Amniotic stem cell (primary cell): ENCODE data around the gene HS3ST3B1.

Experiments
- DNase-seq: peaks from one replicate; lab custom pipeline; 2025; lab: John Stamatoyannopoulos, UW

HS3ST3B1 gene

DNA sequence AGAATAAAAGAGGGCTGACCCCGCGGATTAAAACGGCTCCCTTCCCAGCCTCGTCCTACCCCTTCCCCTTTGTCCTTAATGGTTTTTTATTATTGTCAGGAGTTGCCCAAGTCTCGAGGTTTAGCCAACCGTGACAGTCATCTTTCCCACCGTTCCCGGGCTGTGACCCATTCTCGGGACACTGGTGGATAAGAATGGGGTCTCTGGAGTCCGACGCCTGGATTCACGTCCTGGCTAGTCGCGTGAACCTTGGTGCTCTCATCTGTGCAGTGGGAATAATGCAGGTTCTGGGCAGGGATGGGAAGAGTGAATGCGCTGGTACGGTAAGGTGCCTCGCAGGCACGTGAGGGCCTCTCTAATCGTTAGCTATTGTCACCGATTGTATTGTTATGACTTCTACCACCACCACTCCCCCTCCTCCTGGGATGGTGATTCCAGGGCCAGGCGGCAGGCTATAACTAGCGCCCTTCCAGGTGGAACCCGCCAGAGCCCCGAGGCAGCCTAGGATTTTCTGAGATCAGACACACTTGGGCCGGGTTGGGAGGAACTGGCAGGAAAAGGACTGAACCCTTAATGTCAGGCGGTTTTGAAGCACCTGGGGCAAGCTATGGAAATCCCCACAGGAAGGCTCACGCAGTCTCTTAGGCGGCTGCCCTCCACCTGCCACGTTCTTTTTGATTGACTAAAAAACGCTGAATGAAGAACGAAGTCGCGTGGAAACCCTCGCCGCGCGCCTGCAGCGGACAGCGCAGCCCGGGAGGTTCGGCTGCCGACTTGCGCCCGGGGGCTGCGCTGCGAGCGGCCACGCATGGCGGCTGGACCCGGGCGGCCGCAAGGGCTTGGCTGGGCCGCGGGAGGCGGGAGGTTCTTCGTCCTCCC, 2.7 kb downstream of the HS3ST3B1 start:
- no peak for DNase-seq

DNA sequence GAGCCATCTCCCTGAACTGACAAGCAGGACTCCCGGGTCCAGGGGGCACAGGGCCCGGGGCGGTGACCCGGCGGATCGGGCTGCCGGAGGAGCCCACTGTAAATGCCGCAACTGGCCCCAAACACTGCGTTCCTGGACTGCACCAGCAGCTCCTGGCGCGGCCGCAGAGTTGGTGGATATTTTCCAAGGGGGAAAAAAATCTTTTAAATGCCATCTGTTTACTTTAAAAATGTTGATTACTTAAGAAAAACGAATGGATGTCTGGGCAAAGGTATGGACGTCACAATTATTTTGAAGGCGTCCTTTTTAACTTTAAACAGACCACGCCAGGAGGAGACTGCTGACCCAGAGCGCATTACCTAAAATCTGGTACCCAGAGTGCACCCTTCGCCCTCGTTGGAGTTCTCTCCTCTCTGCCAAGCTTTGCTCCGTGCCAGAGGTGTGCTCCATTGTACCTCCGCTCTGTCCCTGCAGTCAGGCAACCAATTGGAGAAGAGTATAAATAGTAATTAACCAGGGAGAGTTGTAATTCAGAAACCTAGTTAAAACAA, 3.4 kb downstream of the HS3ST3B1 start:
- DNase-seq: no peak

DNA sequence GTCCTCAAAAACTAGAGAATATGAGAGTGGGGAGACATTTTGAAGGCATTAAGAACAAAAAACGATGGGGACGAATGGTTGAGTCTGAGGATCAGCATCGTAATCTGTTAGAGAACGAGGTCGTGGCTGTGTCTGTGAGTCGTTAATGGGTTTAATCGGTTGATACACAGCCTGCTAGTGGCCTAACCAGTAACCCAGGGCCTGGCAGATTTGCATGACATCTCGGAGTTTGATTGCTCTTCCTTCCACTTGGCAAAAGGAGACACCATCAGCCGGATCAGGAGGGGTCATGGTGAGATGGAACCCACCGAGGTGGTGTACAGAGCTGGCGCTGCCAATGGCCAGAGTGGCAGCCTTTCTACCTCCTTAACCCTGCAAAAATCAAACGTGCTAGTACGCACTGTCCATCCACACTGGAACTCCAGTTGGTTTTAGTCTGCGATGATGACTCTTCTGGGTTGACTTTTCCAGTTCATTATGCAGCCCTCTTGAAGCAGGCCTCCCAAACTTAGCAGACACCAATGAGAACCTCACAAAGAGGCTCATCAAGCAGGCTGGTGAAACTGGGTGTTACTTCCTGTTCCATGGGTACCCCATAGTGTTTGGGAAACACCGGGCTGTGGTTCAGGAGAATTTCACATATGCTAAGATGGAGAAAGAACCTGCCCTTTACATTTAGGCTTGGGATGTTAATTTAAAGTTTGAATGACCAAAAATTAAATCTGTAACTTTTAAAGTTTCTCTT, 4.1 kb downstream of the HS3ST3B1 start:
- DNase-seq: no peak

DNA sequence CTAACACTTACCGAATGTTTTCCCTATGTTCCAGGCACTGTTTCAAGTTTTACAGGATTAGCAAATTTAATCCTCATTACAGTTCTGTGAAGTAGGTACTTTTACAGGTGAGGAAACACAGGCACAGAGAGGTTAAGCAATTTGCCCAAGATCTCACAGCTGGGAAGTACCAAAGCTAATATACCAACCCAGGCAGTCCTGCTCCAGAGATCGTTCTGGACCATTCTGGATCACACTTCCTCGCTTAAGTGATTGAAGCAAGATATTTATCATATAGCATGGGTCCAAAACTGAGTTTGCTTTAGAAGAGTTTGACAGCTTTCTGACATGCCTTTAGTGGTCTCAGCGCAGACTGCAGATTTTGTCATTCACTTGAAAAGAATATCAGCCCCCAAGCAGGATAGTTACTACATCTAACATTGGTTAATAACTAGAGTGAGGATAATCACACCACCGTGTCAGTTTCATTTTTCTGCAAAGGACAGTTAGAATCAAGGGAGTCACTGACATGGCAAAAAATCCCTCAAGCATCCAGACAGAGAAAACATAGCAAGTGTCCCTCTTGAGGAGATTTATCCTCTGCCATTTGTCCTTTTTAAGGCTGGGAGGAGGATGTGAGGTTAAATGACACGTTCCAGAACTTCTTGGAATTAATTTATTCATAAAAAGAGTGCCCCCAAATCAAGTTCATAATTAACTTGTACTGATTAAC, 5.1 kb downstream of the HS3ST3B1 start:
- DNase-seq: no peak

DNA sequence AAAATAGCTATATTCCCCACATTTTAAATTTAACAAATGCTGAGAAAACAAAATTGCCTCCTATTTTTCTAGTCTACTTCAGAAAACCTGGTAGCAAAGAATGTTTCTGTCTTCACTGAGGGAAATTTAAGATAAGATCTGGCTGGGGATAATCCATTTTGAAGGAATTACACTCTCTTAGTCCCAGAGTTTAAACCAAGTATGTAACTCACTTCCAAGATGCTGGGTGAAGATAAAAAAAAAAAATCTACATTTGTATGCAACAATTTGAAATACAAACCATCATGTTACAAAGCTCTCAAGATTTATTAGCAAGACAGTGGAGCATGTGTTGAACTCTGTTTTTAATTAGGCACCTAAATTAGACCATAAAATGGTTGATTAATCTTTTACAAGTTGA, 5.7 kb downstream of the HS3ST3B1 start:
- no peak for DNase-seq

DNA sequence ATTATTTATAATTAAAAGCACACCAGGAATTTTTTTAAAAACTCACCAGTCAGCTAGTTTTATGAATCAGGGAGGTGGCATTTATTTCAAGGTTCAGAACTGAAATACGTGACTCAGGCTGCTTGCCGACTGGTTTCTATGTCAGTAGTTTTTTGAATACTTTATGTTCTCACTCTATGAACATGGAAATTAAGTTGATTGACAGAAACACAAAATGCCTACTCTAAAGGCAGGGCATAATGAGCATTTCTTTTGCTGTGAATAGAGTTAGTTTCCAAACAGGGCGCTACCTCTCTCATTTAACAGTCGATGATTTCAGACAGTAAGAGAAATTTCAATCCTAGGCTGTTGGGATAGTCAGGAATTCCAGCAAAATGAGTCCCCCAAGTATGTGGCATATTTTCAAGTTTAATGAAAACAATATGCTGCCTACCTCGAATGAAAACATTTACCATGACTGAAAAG, 6.7 kb downstream of the HS3ST3B1 start:
- DNase-seq: peak; percentile 74

DNA sequence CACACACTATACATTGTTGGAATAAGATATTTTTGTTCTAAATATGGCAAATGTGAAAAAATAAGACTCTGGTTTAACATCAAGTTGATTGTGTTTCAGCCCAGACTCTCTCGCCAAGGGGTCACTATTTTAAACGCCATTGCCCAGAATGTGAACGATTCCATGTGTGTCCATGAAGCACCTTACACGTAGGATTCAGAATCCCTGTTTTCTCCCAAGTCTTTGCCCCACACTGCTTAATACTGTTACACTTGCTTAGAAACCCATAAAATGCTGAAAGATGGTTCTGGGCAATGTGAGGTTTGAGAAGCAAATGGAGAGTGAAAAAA, 7.7 kb downstream of the HS3ST3B1 start:
- DNase-seq: no peak

DNA sequence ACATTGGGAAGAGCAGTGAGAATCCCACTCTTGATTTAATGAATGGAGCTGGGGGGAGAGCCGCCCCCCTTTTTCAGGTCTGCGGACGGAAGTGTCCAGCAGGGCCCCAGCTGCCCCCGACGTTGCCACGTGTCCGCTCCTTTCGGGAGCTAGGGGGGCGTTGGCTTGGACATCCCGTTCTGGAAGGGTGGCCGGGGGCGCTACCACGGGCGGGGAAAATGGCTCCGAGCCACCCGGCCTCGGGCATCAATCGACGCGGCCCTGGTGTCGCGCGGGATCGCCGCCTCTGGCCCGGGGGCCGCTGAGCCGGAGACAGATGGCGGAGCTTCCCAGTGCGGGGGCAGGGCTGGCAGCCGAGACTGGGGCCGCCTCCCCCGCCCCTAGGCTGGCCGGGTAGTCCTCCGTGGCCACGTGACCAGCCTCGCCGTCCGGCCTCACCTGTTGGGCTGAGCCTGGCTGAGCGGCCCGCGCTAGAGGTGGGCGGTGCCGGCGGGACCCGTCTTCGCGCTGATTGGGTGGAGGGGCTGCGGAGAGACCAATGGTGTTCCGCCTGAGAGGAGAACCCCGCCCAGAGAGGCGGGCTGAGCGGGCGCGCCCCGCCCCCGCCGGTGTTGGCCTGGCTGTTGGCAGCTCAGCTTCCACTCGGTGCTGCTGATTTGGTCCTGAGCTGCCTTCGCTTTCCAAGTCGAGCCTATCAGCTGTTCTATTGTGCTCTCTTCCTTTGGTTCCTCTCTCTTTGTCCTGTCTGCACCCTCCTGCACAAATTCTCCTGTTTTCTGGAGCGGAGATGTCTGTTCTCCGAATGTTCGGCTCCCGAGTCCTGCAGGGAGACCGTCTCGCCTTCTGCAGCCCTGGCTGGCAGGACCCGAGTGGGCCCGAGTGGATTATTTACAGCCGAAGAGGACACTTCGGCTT, 8.3 kb downstream of the HS3ST3B1 start:
- DNase-seq: peak; percentile 68

DNA sequence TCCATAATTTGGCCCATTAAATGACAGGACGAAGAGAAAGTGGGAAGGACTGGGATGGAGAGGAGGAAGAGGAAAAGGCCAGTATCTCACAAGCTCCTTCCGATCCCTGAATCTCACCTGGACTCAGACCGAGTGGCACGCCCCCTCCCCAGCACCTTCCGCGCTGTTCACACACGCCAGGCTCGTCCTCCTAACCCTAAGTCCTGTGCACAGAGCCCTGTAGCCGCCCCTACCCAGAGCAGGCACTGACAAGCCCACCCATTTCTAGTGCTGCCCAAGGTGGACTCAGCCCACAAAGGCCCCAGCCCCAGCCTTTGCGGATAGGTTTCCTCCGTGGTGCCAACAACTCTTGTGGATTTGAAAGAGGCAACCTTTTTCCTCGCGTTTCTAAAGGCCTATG, 9.2 kb downstream of the HS3ST3B1 start:
- DNase-seq: no peak

DNA sequence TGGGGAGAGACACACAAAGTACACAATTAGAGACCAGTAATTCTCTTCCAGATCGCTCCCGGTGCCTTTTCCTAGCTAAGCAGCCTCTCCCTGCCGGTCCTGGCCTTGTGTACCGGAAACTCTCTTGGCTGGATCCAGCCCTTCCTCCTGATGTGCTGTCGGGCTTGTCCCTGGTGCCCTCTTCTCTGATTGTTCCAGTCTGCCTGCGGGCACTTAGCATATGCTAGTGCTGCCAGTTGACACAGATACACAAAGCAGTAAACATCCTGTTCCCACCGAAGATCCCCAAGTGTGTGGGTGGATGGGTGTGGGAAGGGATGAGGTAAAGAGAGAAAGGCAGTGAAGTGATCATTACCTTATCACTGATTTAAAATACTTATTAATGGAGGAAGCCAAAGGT, 9.7 kb downstream of the HS3ST3B1 start:
- no peak for DNase-seq

DNA sequence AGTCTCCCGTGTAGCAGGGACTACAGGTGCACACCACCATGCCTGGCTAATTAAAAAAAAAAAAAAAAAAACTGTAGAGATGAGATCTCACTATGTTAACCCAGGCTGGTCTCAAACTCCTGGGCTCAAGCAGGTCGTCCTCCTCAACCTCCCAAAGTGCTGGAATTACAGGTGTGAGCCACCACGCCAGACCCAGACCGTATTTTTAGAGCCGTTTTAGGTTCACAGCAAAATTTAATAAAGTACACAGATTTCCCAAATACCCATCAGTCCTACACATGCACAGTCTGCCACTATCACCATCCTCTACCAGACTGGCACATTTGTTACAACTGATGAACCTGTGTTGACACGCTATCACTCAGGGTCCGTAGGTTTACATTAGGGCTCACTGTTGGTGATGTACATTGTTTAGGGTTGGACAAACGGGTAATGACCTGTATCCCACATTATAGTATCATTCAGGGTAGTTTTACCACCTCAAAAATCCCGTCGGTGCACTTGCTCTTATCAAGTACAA, 10.4 kb downstream of the HS3ST3B1 start:
- no peak for DNase-seq

DNA sequence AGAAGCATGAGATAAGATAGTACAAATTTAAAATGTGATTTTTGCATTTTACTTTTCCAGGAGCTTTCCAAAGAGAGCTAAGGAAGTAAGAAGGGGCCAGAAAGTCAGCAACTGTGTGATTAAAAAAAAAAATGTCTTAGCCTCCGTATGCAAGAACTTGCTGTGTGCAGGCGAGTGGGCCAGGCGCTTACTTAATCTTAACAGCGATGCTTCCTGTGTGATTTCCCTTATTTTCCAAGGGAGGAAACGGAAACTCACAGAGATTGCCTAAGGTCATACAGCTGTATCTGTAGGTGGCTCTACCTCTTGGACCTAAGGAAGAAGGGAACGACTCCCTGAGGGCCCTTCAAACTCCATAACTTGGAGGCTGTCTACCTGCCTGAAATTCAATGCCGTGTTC, 11.1 kb downstream of the HS3ST3B1 start:
- no peak for DNase-seq

DNA sequence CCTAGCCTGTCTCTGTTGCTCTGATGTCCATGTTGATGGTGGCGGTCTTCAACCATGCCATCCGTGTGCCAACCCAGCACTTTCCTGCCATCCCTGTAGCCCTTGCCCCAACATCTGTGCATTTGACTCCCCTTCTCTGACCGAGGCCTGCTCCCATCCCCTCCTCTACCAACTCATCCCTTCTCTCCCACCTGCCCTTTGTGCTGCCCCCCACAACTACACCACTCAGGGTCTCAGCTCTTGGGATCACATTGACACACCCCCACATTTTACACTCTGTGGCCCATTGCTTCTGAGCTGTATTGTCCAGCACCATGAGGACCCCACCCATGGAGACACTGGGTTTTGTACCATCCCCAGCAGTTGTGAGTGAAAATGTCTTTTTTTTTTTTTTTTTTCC, 11.6 kb downstream of the HS3ST3B1 start:
- no peak for DNase-seq

DNA sequence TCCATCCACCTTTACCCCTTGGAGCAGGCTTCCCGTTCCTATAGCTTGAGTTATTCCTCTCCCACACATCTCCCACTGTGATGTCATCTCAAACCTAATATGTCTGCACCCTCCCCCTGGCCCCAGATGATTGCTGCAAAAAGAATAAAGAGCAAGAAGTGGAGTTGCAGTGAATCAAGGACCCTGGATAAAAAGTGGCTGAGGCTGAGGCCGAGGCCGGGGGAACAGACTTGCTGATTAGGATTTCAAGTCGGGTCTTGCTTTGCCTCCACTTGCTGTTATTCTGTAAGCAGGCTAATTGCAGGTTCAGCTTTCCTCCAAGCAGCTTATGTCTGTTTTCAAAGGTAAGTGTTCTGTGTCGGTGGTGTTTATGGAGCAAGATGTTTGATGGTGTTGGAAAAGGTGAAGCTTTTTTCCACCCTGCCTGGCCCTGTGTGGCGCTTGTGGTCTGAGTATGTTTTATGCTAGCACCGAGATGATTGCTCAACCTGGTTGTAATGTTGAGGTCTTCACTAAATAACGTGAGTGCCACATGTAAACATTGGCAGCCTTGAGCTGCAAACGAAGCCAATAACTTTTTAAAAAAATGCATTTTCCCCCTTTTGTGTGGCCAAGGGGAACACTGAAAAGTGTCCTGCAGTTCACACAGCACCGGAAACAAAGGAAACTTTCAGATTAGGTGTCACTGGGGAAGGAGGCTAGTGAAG, 15.4 kb downstream of the HS3ST3B1 start:
- DNase-seq: no peak

DNA sequence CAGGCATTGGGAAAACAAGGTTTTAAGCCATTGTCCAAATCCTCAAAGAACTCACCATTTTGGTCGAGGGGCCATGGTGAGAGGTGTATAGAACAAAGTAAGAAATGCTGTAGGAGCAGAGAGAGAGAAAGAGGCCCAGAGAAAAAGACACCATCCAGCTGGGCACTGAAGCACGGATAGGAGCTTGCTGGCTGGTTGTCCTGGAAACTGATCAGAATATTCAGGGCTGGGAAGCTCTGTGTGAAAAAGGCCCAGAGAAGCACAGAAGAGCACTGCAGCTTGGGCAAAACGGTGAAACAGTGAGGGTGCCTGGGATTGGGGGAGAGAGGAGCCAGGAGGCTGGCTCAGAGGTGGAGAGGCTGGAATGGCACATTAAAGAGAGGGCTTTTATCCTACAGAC, 16.5 kb downstream of the HS3ST3B1 start:
- no peak for DNase-seq

DNA sequence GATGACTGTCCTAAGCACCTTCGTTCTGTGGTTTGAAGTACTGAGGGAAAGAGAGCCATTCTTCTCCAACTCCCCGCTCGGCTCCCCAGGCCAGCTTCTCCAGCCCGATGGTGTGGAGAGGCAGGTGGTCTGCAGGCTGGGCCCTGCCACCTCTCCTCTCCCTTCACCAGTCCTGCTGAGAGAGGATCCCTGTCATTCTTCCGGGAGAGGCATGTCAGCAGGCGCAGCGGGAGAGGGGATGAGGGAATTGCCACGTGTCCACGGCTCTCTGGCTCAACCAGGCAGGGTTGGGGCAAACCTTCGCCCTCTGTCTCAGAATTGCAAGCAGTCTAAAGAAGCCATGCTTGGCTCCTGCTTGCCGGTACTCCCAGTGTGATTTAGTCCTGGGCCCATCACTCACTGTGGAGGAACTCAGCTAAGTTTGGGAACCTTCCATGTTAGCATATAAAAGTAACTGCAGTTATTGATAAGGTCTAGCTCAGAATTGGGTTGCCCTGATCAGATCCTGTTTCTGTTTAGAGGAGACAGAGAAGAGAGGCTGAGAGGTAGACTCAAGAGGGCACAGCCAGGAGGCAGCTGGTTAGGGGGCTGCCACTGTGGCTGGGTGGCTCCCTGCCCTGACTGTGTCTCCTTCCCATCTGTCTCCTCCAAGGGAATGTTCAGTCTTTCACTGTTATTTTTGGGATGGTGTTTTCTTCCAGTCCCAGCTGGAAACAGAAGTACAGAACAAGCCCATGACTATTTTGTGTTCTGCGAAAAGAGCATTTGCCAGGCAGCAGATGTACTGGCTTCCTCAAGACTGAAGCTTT, 17.4 kb downstream of the HS3ST3B1 start:
- no peak for DNase-seq

DNA sequence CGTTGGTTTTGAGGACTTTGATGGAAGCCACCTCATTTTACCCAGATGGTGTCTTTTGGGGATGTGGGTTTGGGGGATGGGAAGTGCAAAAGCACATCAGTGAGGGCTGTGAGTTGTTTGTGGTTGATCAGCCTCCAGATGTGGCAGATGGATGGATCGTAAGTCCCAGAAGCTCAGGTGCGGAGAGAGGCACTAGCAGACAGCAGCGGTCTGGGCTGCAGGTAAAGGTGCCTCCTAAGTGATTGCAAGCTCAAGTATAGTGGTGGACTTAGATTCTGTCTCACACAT, 18.0 kb downstream of the HS3ST3B1 start:
- no peak for DNase-seq

DNA sequence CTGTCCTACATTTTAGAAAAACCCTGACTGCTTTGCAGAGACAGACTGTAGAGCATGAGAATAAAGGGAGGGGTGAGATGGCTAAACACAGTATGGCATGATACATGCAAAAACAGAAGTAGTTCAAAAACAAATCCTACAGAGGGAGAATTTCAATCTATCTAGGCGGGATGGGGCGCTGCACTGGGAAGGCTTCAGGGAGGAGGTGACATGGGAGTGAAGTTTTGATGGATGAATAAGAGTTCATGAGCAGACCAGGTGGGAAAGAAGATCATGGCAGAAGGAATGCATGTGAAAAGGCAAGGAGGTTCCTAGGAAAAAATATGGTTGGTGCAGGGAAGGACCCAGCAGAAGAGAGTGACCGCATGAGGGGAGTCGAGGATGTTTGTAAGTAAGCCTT, 19.2 kb downstream of the HS3ST3B1 start:
- DNase-seq: no peak

DNA sequence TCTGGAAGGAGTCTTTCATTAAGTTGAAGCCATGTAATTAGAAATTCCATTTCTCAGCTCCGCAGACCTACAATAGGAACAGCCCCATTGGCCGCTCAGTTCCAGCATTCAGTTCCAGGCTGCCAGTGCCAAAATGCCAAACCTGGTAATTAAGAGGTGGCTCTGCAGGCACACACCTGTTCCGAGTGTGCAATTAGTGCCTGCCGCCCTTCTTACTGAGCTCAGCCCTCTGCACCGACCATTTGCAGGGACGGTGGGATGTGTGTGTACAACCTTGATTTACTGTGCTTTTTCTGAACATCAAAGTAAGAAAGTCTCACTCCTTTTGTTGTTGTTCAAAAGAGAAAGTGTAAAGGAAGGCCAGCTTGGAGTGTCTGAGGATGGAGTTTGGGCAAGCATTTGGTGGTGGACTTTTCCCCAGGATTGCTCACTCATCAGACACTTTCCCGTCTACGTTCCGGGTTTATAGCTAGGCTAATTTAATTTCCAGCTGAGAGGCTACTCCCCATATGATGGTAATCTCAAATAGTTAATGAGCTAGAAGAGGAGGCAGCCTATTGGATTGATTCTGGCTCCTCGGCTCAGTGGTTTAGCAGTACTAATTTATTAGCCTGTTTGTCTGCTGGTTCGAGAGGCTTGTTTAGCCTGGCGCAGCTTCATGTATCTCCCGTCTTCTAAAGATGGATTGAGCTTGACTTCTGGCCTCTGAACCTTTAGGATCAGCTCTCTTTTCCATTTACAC, 20.0 kb downstream of the HS3ST3B1 start:
- no peak for DNase-seq
